Glutamatergic neuron (in vitro differentiated cells): ENCODE data around the gene ITK. TPM values are rescaled to one million over a fixed set of nuclear protein-coding genes. Genes with fewer than 3 reads are reported as not detected.

Experiments used
- DNase-seq: peaks from one replicate; pipeline ENCODE4 v3.0.0; 2022
- H3K27ac Mint-ChIP-seq: one replicate; pipeline ENCODE4 v1.8.0; 2020; ENCODE audit warnings: mild to moderate bottlenecking, mixed read lengths, inconsistent platforms; ENCODE audit not compliant: unreplicated experiment
- H3K27me3 Mint-ChIP-seq: one replicate; pipeline ENCODE4 v1.8.0; 2020; ENCODE audit warnings: mild to moderate bottlenecking, moderate library complexity, mixed read lengths, inconsistent platforms; ENCODE audit not compliant: unreplicated experiment
- H3K36me3 Mint-ChIP-seq: one replicate; pipeline ENCODE4 v1.8.0; 2020; ENCODE audit warnings: mild to moderate bottlenecking, mixed read lengths, inconsistent platforms; ENCODE audit not compliant: unreplicated experiment
- H3K4me1 Mint-ChIP-seq: one replicate; pipeline ENCODE4 v1.8.0; 2020; ENCODE audit warnings: mild to moderate bottlenecking, low read depth, mixed read lengths, inconsistent platforms; ENCODE audit not compliant: unreplicated experiment
- H3K4me3 Mint-ChIP-seq: one replicate; pipeline ENCODE4 v1.8.0; 2020; ENCODE audit warnings: mild to moderate bottlenecking, mixed read lengths, inconsistent platforms; ENCODE audit not compliant: unreplicated experiment
- H3K9me3 Mint-ChIP-seq: one replicate; pipeline ENCODE4 v1.8.0; 2020; ENCODE audit warnings: mild to moderate bottlenecking, moderate library complexity, mixed read lengths, inconsistent platforms; ENCODE audit not compliant: unreplicated experiment
- CTCF ChIP-seq: fragments of 200-600 bp; sonication (generic); IDR thresholded peaks from one replicate; pipeline ENCODE4 v1.5.0; 2021; ENCODE audit not compliant: partially characterized antibody, unreplicated experiment
- total RNA-seq: library from RNA; stranded (reverse); fragmentation: NEBNext Ultra II Directional; extraction: Animal tissue kit (Norgen Biotek cat#: 25700); gene quantifications from one replicate; pipeline ENCODE4 v1.2.1, GENCODE V29; 2021; ENCODE audit not compliant: unreplicated experiment

Gene ITK
- total RNA-seq, 1 donor from 2014 or later = not detected

DNA sequence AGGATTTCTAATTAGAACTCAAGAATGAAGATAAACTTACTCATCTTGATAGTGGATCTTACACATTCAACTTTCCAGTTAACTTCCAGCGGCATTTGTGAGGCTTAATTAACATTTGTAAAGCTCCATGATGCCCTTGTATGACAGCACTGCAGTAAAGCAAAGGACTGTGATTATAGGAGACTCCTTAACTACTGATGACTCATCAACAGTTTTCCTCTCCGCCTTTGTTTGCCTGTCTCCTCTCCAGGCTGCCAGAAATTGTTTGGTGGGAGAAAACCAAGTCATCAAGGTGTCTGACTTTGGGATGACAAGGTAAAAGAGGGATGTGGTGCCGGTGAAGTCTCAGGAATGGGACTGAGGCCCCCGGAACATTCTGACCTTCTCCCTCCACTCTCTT is 64.8 kb downstream of the ITK start:
- no peak overlapping the region for H3K27ac Mint-ChIP-seq
- H3K9me3 Mint-ChIP-seq = no peaks in the 10 kb centered on the region
- no peak for TF ChIP-seq CTCF
- no peak overlapping the region for H3K4me3 Mint-ChIP-seq
- H3K4me1 Mint-ChIP-seq = no peaks in the 10 kb centered on the region
- no peaks in the 10 kb centered on the region for H3K36me3 Mint-ChIP-seq
- no peaks in the 10 kb centered on the region for H3K27me3 Mint-ChIP-seq
- no peak for DNase-seq

DNA sequence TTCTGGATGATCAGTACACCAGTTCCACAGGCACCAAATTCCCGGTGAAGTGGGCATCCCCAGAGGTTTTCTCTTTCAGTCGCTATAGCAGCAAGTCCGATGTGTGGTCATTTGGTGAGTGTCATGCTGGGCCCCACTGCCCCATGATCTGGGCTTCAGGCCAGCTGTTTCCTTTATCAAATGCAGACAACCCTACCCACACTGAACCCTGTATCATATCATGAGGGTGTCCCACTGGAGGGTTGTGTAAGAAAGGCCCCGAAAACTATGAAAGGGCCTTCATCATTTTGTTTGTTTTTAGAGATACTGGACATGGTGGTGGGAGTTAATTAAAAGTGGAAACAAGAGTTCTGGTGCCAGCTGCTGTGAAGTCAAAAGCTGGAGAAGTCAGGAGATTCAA is 65.2 kb downstream of the ITK start:
- H3K4me3 Mint-ChIP-seq = no peak overlapping the region
- TF ChIP-seq CTCF = no peak
- no peaks in the 10 kb centered on the region for H3K9me3 Mint-ChIP-seq
- no peaks in the 10 kb centered on the region for H3K27me3 Mint-ChIP-seq
- H3K4me1 Mint-ChIP-seq = no peaks in the 10 kb centered on the region
- H3K36me3 Mint-ChIP-seq = no peaks in the 10 kb centered on the region
- no peak overlapping the region for H3K27ac Mint-ChIP-seq
- DNase-seq = no peak

- no peak overlapping the region for H3K4me3 Mint-ChIP-seq
Observed at GRCh38 chr5:157247267-157247666, 66.6 kb downstream of the ITK start.

DNA sequence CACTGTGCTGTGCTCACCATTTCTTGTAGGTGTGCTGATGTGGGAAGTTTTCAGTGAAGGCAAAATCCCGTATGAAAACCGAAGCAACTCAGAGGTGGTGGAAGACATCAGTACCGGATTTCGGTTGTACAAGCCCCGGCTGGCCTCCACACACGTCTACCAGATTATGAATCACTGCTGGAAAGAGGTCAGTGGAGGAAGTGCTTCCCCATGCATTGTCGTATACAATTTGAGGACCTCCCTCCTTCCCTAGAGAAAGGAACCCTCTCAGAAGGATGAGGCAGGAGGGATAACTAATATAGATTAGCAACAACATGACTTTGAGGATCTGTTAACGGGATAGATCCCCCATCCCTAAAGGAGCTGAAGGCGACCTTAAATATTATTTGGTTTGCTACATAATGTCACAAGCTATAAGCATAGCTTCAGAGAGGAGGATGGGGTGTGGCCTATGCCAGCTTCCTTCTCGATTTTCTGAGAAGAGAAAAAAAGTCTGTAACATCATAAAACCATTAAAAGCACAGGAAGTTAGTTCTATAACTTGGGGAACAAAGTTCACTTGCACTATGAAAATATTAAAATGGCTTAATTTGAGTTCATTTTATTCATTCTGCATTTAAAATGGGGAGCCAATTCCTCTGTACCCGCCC is 68.3 kb downstream of the ITK start:
- TF ChIP-seq CTCF = no peak
- no peaks in the 10 kb centered on the region for H3K36me3 Mint-ChIP-seq
- no peak overlapping the region for H3K27ac Mint-ChIP-seq
- no peaks in the 10 kb centered on the region for H3K27me3 Mint-ChIP-seq
- H3K4me3 Mint-ChIP-seq = no peak overlapping the region
- no peak for DNase-seq
- H3K4me1 Mint-ChIP-seq = no peaks in the 10 kb centered on the region
- no peaks in the 10 kb centered on the region for H3K9me3 Mint-ChIP-seq

More at GRCh38 chr5:157247267-157247666, 66.6 kb downstream of the ITK start:
- Mint-ChIP-seq H3K4me1 (no peaks in the 10 kb centered on the region), H3K27ac (no peak overlapping the region), H3K27me3 (no peaks in the 10 kb centered on the region), H3K36me3 (no peaks in the 10 kb centered on the region), H3K9me3 (no peaks in the 10 kb centered on the region)
- DNase-seq = no peak
- no peak for TF ChIP-seq CTCF

DNA sequence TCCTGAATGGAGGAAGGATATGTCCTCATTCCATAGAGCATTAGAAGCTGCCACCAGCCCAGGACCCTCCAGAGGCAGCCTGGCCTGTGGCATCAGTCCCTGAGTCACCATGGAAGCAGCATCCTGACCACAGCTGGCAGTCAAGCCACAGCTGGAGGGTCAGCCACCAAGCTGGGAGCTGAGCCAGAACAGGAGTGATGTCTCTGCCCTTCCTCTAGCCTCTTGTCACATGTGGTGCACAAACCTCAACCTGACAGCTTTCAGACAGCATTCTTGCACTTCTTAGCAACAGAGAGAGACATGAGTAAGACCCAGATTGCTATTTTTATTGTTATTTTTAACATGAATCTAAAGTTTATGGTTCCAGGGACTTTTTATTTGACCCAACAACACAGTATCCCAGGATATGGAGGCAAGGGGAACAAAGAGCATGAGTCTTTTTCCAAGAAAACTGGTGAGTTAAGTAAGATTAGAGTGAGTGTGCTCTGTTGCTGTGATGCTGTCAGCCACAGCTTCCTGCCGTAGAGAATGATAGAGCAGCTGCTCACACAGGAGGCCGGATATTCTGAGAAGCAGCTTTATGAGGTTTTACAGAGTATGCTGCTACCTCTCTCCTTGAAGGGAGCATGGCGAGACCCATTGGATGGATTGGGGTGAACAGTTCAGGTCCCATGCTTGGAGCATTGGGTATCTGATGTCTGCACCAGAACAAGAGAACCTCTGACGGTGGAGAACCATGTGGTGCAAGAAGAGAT is 72.2 kb downstream of the ITK start:
- no peak overlapping the region for H3K27ac Mint-ChIP-seq
- H3K27me3 Mint-ChIP-seq = no peaks in the 10 kb centered on the region

More for the DNA sequence above, 72.2 kb downstream of the ITK start:
- DNase-seq = no peak
- Mint-ChIP-seq H3K4me3 (no peak overlapping the region), H3K4me1 (no peaks in the 10 kb centered on the region), H3K36me3 (no peaks in the 10 kb centered on the region), H3K9me3 (no peaks in the 10 kb centered on the region)
- TF ChIP-seq CTCF = no peak
